Stimulated activated CD4-positive, alpha-beta T cell treated with anti-CD3 and anti-CD28 coated beads, Interleukin-4, amount 100 ng/mL, for 1 hour (primary cell): Measurements from ENCODE around the gene TIMM8A.

Experiments used
- DNase-seq: peaks from one replicate; pipeline ENCODE4 v3.0.0-alpha.2; 2020

The TIMM8A gene

GRCh38 chrX:101348452-101349192, at the start of gene TIMM8A:
TSS of gene TIMM8A (minus strand) at chrX:101348742. CDS start at chrX:101348664, 78 bp downstream.
- DNase-seq: peak; percentile 81

GRCh38 chrX:101397779-101398178, 49.2 kb upstream of the TIMM8A start:
- no peak for DNase-seq

GRCh38 chrX:101395789-101396188, 47.2 kb upstream of the TIMM8A start:
- no peak for DNase-seq

- no peak for DNase-seq
Observed at GRCh38 chrX:101394372-101394771, 45.8 kb upstream of the TIMM8A start.

GRCh38 chrX:101393530-101394305, 45.2 kb upstream of the TIMM8A start:
- no peak for DNase-seq

- no peak for DNase-seq
Observed at GRCh38 chrX:101391831-101392230, 43.3 kb upstream of the TIMM8A start.

GRCh38 chrX:101390664-101391525, 42.4 kb upstream of the TIMM8A start, which contains the start of gene RPL36A:
TSS of gene RPL36A (plus strand) at chrX:101391011. CDS start at chrX:101391044, 33 bp downstream.
- peak; percentile 82 for DNase-seq

- DNase-seq: no peak
Observed at GRCh38 chrX:101388604-101389003, 40.1 kb upstream of the TIMM8A start.

- no peak for DNase-seq
Observed at GRCh38 chrX:101386542-101386885, 38.0 kb upstream of the TIMM8A start.

GRCh38 chrX:101385795-101386541, 37.4 kb upstream of the TIMM8A start, which contains the start of gene BTK:
TSS of gene BTK (minus strand) at chrX:101386191. CDS start at chrX:101375284, 10,907 bp downstream.
- no peak for DNase-seq

GRCh38 chrX:101385026-101385684, 36.6 kb upstream of the TIMM8A start:
- DNase-seq: no peak

GRCh38 chrX:101383679-101384205, 35.2 kb upstream of the TIMM8A start:
- no peak for DNase-seq

GRCh38 chrX:101377547-101377946, 29.0 kb upstream of the TIMM8A start:
- no peak for DNase-seq

- no peak for DNase-seq
Observed at GRCh38 chrX:101370888-101371504, 22.5 kb upstream of the TIMM8A start.

- no peak for DNase-seq
Observed at GRCh38 chrX:101369687-101370086, 21.1 kb upstream of the TIMM8A start.

- DNase-seq: no peak
Observed at GRCh38 chrX:101368800-101369199, 20.3 kb upstream of the TIMM8A start.

GRCh38 chrX:101365301-101365795, 16.8 kb upstream of the TIMM8A start:
- no peak for DNase-seq

- no peak for DNase-seq
Observed at GRCh38 chrX:101362757-101363156, 14.2 kb upstream of the TIMM8A start.

- no peak for DNase-seq
Observed at GRCh38 chrX:101362116-101362515, 13.6 kb upstream of the TIMM8A start.

- no peak for DNase-seq
Observed at GRCh38 chrX:101360390-101360789, 11.8 kb upstream of the TIMM8A start.

- DNase-seq: no peak
Observed at GRCh38 chrX:101359966-101360365, 11.4 kb upstream of the TIMM8A start.
